Peyer's patch (tissue), 4 donors: ENCODE data around the gene SIRT5. TPM values are rescaled to one million over a fixed set of nuclear protein-coding genes. Genes with fewer than 3 reads are reported as not detected.

Source experiments
- DNase-seq, 3 donors: peaks; one replicate each; pipeline ENCODE4 v3.0.0-alpha.2; 2017 to 2019
- H3K27ac ChIP-seq, 4 donors: fragments of 200-600 bp; sonication (generic); one replicate each; pipeline ENCODE4 v1.5.1; 2016 to 2019
- H3K27me3 ChIP-seq, 2 donors: fragments of 200-600 bp; sonication (generic); one replicate each; pipeline ENCODE4 v1.5.1; 2019
- H3K36me3 ChIP-seq, 3 donors: fragments of 200-600 bp; sonication (generic); one replicate each; pipeline ENCODE4 v1.5.1; 2016 to 2019
- H3K4me1 ChIP-seq, 4 donors: fragments of 200-600 bp; sonication (generic); one replicate each; pipeline ENCODE4 v1.5.1; 2016 to 2019
- H3K4me3 ChIP-seq, 4 donors: fragments of 200-600 bp; sonication (generic); 1 replicate in 3 of 4; 2 replicates in 1 of 4; pipeline ENCODE4 v1.5.1; 2016 to 2019; ENCODE audit warnings: mild to moderate bottlenecking in 1 of 4
- H3K9me3 ChIP-seq, 4 donors: fragments of 200-600 bp; sonication (generic); one replicate each; pipeline ENCODE4 v1.5.1; 2016 to 2019; ENCODE audit warnings: mild to moderate bottlenecking in 1 of 4
- POLR2A ChIP-seq, 2 donors: fragments of 450-650 bp; IDR thresholded peaks; one replicate each; pipeline ENCODE4 v1.5.1; 2017; ENCODE audit warnings: antibody characterized with exemption in 2 of 2, mild to moderate bottlenecking in 2 of 2, moderate library complexity in 2 of 2
- total RNA-seq, 4 donors: library from RNA; depleted of rRNA; stranded (reverse); fragments of >200 nt; gene quantifications; one replicate each; pipeline ENCODE4 v1.1.0, GENCODE V29; 2016
- TF ChIP-seq, protein P1 (sequence below), 6 experiments: fragments of 450-650 bp in 4 of 6; fragments of 200-600 bp in 2 of 6; sonication (generic) in 1 of 6; IDR thresholded peaks; one replicate each; pipeline ENCODE4 v1.5.1; 2017 to 2019; ENCODE audit warnings: antibody characterized with exemption in 6 of 6, mild to moderate bottlenecking in 3 of 6, moderate library complexity in 1 of 6

SIRT5 gene
- total RNA-seq, 4 donors from 2014 or later, result 6.8 to 22.1 (median 18.1) TPM

- H3K27me3 ChIP-seq, result no peaks in the 10 kb centered on the region
- no peak for DNase-seq
- H3K4me3 ChIP-seq, result no peak overlapping the region
- peaks cover 0 to 50% (median 0%) of the 10 kb centered on the region in 3 donors for H3K36me3 ChIP-seq
- H3K4me1 ChIP-seq, result peaks cover 0 to 27% (median 6%) of the 10 kb centered on the region in 4 donors
- H3K27ac ChIP-seq, result no peak overlapping the region
- no peak for TF ChIP-seq POLR2A (IDR thresholded peaks at IDR 0.05)
- TF ChIP-seq, protein P1, sequence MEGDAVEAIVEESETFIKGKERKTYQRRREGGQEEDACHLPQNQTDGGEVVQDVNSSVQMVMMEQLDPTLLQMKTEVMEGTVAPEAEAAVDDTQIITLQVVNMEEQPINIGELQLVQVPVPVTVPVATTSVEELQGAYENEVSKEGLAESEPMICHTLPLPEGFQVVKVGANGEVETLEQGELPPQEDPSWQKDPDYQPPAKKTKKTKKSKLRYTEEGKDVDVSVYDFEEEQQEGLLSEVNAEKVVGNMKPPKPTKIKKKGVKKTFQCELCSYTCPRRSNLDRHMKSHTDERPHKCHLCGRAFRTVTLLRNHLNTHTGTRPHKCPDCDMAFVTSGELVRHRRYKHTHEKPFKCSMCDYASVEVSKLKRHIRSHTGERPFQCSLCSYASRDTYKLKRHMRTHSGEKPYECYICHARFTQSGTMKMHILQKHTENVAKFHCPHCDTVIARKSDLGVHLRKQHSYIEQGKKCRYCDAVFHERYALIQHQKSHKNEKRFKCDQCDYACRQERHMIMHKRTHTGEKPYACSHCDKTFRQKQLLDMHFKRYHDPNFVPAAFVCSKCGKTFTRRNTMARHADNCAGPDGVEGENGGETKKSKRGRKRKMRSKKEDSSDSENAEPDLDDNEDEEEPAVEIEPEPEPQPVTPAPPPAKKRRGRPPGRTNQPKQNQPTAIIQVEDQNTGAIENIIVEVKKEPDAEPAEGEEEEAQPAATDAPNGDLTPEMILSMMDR (IDR thresholded peaks at IDR 0.05), result no peak
- no peaks in the 10 kb centered on the region for H3K9me3 ChIP-seq
These were observed 42.7 kb downstream of the SIRT5 start for GRCh38 chr6:13617066-13617465.

GRCh38 chr6:13624871-13625288 is 50.5 kb downstream of the SIRT5 start:
- Histone ChIP-seq H3K4me3 (no peak overlapping the region), H3K9me3 (no peaks in the 10 kb centered on the region), H3K27me3 (no peaks in the 10 kb centered on the region), H3K36me3 (peaks cover 0 to 86% (median 0%) of the 10 kb centered on the region in 3 donors), H3K27ac (no peak overlapping the region), H3K4me1 (no peaks in the 10 kb centered on the region)
- TF ChIP-seq, protein P1 (IDR thresholded peaks at IDR 0.05), result peak in 5 of 6 experiments; percentile 11 to 44 (median 40)
- TF ChIP-seq POLR2A (IDR thresholded peaks at IDR 0.05), result no peak
- DNase-seq, result no peak

GRCh38 chr6:13629459-13630116 is 55.2 kb downstream of the SIRT5 start:
- Histone ChIP-seq H3K4me3 (no peak overlapping the region), H3K36me3 (peaks cover 0 to 86% (median 0%) of the 10 kb centered on the region in 3 donors), H3K9me3 (no peaks in the 10 kb centered on the region), H3K27ac (no peak overlapping the region), H3K27me3 (no peaks in the 10 kb centered on the region), H3K4me1 (no peaks in the 10 kb centered on the region)
- no peak for DNase-seq
- TF ChIP-seq, protein P1 (IDR thresholded peaks at IDR 0.05), result no peak
- no peak for TF ChIP-seq POLR2A (IDR thresholded peaks at IDR 0.05)

- no peaks in the 10 kb centered on the region for H3K27me3 ChIP-seq
- no peak for TF ChIP-seq POLR2A (IDR thresholded peaks at IDR 0.05)
- H3K36me3 ChIP-seq, result peaks cover 0 to 77% (median 0%) of the 10 kb centered on the region in 3 donors
- no peak overlapping the region for H3K27ac ChIP-seq
- H3K4me3 ChIP-seq, result no peak overlapping the region
- DNase-seq, result no peak
- no peaks in the 10 kb centered on the region for H3K9me3 ChIP-seq
- H3K4me1 ChIP-seq, result no peaks in the 10 kb centered on the region
These were observed 56.1 kb downstream of the SIRT5 start for GRCh38 chr6:13630499-13630898.

DNA sequence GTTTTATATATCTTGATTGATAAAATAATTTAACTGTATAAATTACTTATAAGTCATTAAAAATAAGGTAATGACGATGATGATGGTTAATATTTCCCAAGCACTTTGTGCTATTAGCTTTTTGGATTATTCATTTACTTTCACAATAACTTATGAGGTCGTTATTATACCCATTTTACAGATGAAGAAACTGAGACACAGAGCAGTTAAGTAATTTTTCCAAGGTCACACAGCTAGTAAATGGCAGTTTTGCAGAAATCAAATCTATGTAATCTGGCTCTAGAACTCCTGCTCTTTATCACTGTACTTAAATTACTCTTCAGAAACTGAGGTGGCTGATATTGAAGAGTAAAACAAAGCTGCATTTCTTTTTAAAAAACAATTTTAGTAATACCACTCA is 58.9 kb downstream of the SIRT5 start:
- H3K9me3 ChIP-seq, result no peaks in the 10 kb centered on the region
- peaks cover 0 to 69% (median 0%) of the 10 kb centered on the region in 3 donors for H3K36me3 ChIP-seq
- TF ChIP-seq POLR2A (IDR thresholded peaks at IDR 0.05), result no peak
- TF ChIP-seq, protein P1 (IDR thresholded peaks at IDR 0.05), result no peak

GRCh38 chr6:13635948-13636658 is 61.7 kb downstream of the SIRT5 start:
- H3K27ac ChIP-seq, result no peak overlapping the region
- no peak overlapping the region for H3K4me3 ChIP-seq
- no peaks in the 10 kb centered on the region for H3K4me1 ChIP-seq
- H3K9me3 ChIP-seq, result no peaks in the 10 kb centered on the region
- TF ChIP-seq POLR2A (IDR thresholded peaks at IDR 0.05), result no peak
- TF ChIP-seq, protein P1 (IDR thresholded peaks at IDR 0.05), result no peak
- H3K27me3 ChIP-seq, result no peaks in the 10 kb centered on the region
- peaks cover 0 to 68% (median 0%) of the 10 kb centered on the region in 3 donors for H3K36me3 ChIP-seq
- no peak for DNase-seq

More for the DNA sequence above, 58.9 kb downstream of the SIRT5 start:
- Histone ChIP-seq H3K4me1 (no peaks in the 10 kb centered on the region), H3K27me3 (no peaks in the 10 kb centered on the region), H3K4me3 (no peak overlapping the region), H3K27ac (no peak overlapping the region)
- no peak for DNase-seq
